Fibroblast of pulmonary artery (primary cell): ENCODE results near the gene GARIN1A.
"Not testable (repeated sequence)": the region's sequence is repeated elsewhere in the genome, so short reads cannot be mapped to it uniquely, and the experiment has no call there.

Experiments
- DNase-seq: peaks from one replicate; pipeline ENCODE4 v3.0.0-alpha.2; 2010; ENCODE audit warnings: low read depth
- H3K4me3 ChIP-seq: replicated peaks from 2 replicates; pipeline ENCODE4 v1.5.1; 2011; ENCODE audit warnings: low read depth, mild to moderate bottlenecking, control low read depth, low read length, moderate library complexity
- TF ChIP-seq, protein P1 (sequence below): IDR thresholded peaks from 2 replicates; pipeline ENCODE4 v1.5.1; 2011; ENCODE audit warnings: mild to moderate bottlenecking, control low read depth, low read length, inconsistent platforms; ENCODE audit errors: missing control alignments

GARIN1A gene

GRCh38 chr7:128676665-128677064, 4.6 kb downstream of the GARIN1A start:
- no peak for DNase-seq
- TF ChIP-seq, protein P1, sequence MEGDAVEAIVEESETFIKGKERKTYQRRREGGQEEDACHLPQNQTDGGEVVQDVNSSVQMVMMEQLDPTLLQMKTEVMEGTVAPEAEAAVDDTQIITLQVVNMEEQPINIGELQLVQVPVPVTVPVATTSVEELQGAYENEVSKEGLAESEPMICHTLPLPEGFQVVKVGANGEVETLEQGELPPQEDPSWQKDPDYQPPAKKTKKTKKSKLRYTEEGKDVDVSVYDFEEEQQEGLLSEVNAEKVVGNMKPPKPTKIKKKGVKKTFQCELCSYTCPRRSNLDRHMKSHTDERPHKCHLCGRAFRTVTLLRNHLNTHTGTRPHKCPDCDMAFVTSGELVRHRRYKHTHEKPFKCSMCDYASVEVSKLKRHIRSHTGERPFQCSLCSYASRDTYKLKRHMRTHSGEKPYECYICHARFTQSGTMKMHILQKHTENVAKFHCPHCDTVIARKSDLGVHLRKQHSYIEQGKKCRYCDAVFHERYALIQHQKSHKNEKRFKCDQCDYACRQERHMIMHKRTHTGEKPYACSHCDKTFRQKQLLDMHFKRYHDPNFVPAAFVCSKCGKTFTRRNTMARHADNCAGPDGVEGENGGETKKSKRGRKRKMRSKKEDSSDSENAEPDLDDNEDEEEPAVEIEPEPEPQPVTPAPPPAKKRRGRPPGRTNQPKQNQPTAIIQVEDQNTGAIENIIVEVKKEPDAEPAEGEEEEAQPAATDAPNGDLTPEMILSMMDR, result no peak
- H3K4me3 ChIP-seq, result no peak overlapping the region

GRCh38 chr7:128679920-128680319, 7.8 kb downstream of the GARIN1A start:
- DNase-seq, result no peak
- TF ChIP-seq, protein P1, result no peak
- no peak overlapping the region for H3K4me3 ChIP-seq

GRCh38 chr7:128681794-128682537, 9.9 kb downstream of the GARIN1A start:
- TF ChIP-seq, protein P1, result no peak
- H3K4me3 ChIP-seq, result no peak overlapping the region
- DNase-seq, result no peak

DNA sequence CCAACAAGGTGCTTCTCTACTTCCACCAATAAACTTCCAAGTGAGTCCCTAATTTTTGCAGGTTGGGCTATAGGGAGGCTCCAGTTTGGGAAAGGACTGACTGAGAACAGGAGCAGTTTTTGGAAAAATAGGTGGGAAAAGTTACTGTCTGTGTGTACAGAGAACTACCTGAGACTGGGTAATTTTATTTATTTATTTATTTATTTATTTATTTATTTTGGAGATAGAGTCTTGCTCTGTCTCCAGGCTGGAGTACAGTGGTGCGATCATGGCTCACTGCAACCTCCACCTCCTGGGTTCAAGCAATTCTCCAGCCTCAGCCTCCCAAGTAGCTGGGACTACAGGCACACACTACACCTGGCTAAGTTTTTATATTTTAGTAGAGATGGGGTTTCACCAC, 11.2 kb downstream of the GARIN1A start:
- H3K4me3 ChIP-seq, DNase-seq: not testable (repeated sequence)

GRCh38 chr7:128683738-128684137, 11.6 kb downstream of the GARIN1A start:
- not testable (repeated sequence) for DNase-seq, H3K4me3 ChIP-seq

- H3K4me3 ChIP-seq, result no peak overlapping the region
- TF ChIP-seq, protein P1, result no peak
- DNase-seq, result no peak
Measured at GRCh38 chr7:128687131-128687530, 15.0 kb downstream of the GARIN1A start.

DNA sequence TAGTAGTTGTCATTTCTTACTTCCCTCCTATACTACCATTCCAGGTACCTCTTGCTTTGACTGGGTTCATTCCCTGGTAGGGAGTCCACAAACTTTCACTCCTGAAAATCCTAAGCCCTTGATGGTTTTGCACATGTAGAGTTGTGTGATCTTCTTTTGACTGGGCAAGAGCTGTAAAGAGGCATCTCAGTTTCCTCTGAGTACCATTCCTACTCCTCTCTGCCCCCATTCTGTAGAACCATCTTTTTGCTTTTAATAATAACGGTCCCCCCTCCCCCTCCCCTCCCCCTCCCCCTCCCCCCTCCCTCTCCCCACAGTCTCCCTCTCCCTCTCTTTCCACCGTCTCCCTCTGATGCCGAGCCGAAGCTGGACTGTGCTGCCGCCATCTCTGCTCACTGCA, 16.4 kb downstream of the GARIN1A start:
- no peak overlapping the region for H3K4me3 ChIP-seq
- TF ChIP-seq, protein P1, result no peak
- no peak for DNase-seq

GRCh38 chr7:128689161-128689935, 17.3 kb downstream of the GARIN1A start:
- H3K4me3 ChIP-seq, DNase-seq: not testable (repeated sequence)
